ENCODE results near the gene FOXP3.

FOXP3 gene

DNA sequence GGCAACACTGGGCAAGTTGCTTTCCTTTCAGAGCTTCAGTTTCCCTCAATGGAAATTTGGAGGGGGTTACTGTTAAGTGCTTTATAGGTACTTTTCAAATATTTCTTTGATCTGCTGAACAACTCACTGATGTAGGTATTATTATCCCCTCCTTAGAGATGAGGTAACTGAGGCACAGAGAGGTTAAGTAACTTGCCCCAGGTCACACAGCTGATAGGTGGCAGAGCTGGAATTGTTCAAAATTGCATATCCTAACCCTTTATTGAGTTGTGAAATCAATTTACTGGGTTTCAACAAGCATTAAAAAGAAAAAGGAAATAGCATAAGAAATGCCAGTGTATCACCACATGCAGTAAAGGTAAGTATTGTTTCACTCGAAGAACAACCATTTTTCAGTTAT lies 11.7 kb upstream of the FOXP3 start:
- no peak for DNase-seq (ENCODE audit: low read depth in 2 of 2)

DNA sequence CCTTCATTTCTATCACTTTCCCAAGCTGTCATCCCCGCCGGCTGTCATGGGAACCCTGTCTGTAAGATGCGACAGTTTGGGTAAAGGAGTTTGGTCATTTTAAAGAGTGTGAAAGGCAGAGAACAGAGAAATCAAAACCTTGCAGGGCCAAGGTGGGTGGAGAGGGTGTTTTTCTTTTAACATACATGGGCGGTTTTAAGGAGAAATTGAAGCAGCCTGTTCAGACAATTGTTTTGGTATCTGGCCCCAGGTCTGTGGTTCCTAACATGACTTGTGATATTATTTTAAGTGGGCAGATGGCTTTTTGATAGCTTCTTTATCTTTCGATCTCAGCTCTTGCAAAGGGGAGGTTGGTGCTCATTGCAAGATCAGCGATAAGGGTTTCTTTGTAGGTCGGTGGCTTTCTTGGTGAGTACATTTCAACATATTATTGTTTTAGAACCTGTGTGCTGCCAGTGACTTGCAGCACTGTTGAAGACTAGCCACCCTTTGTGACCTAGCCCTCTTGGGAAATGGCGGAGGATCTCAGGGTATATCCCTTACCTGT lies 8.7 kb upstream of the FOXP3 start:
- DNase-seq (ENCODE audit: low read depth in 2 of 2): no peak

DNA sequence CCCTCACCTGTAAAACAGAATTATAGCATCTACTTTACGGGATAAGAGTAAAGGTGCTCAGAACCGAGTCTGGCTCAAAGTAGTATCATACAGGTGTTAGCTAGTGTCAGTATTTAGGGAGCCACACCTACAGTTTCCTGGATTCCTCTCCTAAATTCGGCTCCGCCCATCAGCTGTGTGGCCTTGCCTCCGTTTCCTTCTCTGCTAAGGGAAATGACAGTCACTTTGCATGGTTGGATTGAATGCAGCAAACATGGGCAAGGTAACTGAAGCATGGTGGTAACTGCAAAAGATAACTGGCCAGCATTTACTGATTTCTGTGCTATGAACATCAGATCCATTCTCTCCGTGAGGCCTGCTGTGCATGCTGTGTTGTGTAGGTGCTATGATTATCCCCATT lies 7.9 kb upstream of the FOXP3 start:
- no peak for DNase-seq (ENCODE audit: low read depth in 2 of 2)

DNA sequence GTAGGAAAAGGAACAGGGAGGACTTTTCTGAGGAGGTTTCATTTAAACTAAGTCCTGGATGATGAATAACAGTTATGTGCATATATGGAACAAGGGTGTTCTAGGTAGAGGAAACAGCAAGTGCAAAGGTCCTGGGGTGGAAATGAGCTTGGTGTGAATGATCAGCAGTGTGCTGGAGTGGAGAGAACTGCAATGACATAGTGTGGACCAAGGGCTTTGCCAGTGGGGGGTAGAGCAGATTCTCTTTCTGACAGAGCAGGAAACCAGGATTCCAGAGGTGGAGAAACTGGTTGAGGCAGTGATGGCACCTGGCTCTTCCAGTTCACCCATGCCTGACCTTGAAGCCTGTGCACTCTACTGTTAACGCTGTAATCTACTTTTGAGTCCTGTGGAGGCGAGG lies 6.8 kb upstream of the FOXP3 start:
- no peak for DNase-seq (ENCODE audit: low read depth in 2 of 2)

DNA sequence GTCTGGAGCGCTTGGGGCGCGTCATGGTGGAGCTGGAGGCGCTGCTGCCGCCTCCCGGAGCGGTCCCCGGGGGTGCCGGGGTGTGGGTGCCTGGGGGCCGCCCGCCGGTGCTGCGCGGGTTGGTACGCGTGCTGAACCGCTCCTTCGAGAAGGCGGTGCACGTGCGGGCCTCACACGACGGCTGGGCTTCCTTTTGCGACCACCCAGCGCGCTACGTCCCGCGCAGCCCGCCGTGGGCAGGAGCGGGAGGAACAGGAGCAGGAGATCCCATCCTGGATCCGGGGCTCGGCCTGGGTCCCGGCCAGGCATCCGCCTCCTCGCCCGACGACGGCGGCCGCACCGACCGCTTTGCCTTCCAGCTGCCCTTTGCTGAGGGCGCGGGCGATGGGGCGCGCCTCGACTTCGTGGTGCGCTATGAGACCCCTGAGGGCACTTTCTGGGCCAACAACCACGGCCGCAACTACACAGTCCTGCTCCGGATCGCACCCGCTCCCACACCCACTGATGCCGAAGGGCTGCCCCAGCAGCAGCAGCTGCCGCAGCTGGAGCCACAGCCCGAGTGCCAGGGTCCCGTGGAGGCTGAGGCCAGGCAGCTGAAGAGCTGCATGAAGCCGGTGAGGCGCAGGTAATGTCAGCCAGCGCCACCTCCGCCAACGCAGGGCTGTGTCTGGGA lies 5.9 kb upstream of the FOXP3 start:
- no peak for DNase-seq (ENCODE audit: low read depth in 2 of 2)

DNA sequence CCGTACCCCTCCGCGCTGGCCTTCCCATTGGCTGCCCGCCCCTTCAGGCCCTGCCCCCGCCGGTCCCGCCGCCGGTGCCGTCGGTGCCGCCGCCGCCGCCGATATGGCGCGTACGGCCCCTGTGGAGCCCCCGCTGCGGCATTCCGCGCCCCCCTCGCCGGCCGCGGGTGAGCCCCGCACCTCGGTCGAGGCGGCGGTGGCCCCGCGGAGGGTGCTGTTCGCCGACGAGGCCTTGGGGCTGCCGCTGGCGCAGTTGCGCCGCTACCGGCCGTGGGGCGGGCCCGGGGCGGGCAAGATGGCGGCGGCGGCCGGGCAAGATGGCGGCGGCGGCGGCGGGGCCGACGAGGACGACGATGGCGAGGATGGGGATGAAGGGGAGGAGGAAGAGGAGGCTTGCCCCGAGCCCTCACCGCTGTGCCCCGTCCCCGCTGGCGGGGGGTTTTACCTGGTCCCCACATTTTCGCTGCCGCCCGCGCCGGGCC lies 5.3 kb upstream of the FOXP3 start, which contains the start of gene PPP1R3F:
TSS of gene PPP1R3F (plus strand) at position 27 of the 482 bp plus-strand sequence. CDS start at position 104, 77 bp downstream.
- DNase-seq (ENCODE audit: low read depth in 2 of 2): no peak

DNA sequence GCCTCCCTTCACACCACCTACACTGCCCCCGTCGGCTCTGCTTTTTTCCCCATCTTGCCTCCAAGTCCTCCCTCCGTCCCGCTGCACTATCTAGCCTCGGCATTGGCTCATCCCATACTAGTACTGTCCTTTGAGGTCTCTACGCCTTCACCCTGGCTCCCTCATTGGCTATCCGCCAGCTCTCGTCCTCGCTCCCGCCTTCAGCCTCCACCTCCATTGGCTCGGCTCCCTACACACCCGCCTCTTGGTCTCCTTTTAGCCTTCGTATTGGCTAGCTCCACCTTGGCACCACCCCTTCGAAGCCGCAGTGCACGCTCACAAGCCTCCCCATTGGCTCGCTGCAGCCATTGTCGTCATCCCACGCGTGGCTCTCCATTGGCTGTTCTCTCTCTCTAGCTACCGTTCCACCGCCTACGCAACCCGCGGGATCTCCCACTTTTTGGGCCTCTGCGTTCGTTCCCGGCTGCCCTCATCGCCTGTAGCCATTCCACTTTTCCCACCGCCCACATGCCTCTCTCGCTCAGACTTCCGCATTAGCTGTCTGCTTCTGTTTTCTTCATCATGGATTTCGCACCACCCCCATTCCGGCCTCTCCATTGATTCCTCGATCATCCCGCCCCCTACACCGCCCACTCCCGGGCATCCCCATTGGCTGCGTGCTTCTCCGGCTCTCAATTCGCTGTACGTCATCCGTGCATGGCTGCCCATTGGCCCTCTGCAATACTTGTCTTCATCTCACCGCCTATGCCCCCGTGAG lies 4.7 kb upstream of the FOXP3 start:
- DNase-seq (ENCODE audit: low read depth in 2 of 2): peak; percentile 80 to 88

DNA sequence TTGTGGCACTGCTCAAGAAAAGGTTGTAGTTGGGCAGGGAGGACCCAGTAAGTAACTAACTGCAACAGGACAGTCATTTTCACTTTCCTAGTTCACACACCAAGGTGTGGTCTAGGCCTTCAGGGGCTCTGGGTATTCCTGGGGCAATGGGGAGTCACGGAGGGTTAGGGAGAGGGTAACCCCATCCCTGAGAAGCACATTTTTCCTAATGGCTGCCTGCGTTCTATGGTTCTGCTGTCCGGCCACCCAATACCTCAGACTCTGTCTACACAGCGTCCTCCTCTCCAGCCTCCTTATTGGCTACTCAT lies 4.1 kb upstream of the FOXP3 start:
- DNase-seq (ENCODE audit: low read depth in 2 of 2): no peak

DNA sequence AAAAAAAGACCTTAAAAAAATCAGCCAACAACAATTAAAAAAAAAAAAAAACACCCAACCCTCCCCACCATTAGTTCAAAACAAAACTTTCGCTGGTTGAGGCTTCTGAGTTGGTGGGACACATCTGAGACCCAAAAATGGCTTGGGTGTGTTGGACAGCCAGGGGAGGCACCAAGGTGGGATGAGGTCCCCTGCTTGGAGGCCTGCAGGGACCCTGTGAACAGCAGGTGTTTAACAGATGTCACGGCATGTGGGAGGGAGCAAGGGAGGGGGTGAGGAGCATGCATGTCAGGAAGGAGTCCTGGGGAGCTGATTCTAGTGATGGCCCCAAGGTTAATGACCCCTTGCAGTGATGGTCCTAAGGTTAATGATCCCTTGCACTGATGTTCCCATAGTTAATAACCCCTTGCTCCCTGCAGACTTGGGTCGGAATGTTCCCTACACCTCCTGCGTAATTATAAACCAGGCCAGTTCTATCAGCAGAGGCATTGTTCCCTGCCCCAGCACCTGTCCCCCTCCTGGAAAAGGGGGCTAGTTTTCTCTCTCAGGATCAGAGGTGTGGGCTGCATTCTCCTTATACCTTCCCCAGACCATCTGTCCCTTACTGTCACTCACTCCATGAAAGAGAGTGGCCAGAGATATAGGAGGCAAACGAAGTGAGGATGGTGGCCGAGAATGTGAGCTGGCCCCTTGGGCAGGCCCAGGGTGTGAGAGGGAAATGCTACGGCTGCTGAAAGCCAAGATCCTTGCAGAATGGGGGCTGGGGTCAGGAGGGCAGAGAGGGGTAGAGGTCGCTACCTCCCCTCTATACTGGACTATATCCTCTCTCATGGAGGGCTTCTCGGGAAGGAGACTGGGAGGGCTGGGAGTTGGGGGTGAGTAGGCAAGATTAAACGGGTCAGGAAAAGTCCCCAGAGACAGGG lies 2.3 kb upstream of the FOXP3 start:
- DNase-seq (ENCODE audit: low read depth in 2 of 2): no peak

DNA sequence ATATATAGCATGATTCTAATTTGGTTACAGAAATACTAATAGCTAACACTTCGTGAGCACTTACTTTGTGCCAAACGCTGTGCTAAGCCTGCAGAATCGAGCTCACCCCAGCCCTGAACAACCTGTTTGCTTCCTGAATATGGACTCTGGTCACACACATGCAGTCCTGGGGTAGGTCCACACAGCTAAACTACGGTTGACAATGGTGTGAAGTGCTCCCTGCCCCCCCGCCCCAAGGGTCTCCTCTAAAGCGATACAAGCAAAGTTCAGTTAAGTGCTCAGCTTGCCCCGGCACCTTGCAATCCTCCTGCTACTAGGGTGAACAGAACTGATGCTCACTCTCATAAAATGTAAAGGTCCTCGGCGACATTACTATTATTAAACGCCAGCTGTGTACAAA lies 879 bp downstream of the FOXP3 start:
- no peak for DNase-seq (ENCODE audit: low read depth in 2 of 2)

DNA sequence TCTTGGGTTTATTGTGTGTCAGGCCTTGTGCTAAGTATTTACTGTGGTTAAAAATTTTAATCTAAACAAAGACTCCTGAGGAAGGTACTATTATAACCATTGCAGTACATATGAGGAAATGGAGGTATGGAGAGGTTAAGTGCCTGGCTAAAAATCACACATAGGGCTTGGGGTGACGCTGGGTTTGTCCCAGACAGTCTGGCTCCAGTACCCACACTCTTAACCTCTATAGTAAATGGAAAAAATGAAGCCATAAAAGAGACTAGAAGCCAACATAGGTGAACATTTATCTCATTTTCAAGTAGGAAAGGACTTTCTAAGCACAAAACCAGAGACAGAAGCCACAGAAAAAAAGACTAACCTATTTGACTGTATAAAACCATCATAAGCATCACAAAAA lies 1.9 kb downstream of the FOXP3 start:
- no peak for DNase-seq (ENCODE audit: low read depth in 2 of 2)

DNA sequence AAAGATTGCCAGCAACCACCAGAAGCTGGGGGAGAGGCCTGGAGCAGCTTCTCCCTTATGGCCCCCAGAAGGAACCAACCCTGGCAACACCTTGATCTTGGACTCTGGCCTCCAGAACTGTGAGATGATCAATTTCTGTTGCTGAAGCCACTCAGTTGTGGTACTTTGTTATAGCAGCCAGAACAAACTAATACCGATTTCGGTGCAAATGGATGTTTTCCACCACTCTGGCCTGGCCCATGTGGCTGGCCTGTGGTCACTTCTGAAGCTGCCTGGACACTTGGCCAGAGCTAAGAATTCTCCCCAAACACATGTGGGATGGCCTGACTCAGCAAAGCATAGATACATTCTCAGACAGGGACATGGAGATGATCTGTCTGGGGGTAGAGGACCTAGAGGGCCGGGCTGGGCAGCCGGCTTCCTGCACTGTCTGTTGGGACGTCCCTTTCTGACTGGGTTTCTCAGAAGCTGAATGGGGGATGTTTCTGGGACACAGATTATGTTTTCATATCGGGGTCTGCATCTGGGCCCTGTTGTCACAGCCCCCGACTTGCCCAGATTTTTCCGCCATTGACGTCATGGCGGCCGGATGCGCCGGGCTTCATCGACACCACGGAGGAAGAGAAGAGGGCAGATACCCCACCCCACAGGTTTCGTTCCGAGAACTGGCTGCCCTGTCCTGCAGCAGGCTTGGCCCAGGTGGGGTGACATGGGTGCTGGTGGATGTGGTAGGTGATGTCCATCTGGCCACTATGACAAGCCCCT lies 4.1 kb downstream of the FOXP3 start:
- no peak for DNase-seq (ENCODE audit: low read depth in 2 of 2)

DNA sequence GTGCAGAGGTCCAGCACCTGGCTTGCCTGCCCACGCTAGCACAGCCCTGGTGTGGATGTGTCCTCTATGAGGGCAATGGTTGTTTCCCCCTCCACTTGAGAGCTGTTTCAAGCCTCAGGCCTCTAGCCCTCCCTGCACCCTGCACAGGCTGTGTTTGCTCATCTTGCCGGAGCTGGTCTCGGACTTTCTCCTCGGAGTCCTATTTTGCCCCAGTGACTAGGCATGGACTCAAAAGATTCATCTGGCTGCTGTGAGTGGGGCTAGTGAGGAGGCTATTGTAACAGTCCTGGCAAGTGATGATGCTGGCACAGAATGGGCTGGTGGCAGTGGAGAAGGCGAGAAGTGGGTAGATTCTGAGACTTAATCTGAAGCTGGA lies 5.8 kb downstream of the FOXP3 start:
- no peak for DNase-seq (ENCODE audit: low read depth in 2 of 2)

DNA sequence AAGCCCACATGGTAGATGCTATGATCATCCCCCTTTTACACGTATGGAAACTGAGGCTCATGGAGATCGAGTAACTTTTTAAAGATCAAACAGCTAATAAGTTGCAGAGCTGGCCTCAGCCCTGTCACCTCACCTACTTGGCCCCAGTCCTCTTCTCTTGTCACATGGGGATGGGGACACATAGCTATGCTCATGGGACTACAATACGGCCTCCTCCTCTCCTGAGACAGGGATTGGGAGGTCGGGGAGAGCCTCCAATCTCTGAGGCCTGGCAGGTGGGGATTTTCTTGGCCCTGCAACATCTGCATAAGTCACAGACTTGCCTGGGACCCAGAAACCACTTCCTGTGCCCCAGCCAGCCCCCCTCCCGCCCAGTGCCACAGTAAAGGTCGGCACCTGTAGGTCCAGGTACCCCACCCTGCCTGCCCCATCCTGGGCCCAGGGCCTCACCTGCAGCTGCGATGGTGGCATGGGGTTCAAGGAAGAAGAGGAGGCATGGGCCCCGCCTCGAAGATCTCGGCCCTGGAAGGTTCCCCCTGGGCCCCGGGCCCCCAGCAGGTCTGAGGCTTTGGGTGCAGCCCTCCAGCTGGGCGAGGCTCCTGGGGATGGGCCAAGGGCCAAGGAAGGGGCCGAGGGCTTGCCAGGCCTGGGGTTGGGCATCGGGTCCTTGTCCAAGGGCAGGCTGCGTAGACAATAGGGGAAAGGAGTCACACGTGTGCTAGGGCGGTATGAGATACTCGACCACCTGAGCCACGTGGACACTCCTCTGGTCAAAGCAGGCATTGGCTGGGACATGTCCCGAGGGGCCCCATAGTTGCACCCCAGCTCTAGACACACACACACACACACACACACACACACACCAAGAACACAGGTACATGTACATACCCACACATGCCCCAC lies 6.4 kb downstream of the FOXP3 start:
- DNase-seq (ENCODE audit: low read depth in 2 of 2): no peak

DNA sequence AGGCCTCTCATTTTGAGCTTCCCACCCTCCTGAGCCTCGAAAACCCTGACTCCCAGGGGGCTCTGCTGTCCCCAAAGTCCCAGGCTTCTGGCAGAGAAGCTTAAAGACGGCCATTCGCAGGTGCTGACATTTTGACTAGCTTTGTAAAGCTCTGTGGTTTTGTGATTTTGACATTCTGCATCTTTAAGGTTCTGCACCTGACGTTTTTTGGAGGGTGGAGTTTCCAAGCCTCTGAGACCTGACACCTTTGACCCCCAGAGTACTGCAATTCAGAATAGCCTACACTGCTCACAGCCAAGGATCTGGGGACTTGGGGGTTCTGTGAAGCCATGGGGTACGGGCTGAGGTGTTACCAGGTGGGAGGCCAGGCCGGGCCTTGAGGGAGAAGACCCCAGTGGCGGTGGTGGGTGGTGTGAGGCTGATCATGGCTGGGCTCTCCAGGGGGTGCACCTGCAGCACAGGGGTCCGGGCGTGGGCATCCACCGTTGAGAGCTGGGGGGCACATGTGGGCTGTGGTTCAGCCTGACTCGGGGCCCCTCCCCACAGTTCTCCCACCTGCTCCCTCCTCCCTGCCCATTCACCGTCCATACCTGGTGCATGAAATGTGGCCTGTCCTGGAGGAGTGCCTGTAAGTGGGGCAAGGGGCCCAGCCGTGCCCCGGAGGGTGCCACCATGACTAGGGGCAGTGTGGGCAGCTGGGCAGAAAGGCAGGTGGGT lies 7.3 kb downstream of the FOXP3 start:
- DNase-seq (ENCODE audit: low read depth in 2 of 2): no peak

DNA sequence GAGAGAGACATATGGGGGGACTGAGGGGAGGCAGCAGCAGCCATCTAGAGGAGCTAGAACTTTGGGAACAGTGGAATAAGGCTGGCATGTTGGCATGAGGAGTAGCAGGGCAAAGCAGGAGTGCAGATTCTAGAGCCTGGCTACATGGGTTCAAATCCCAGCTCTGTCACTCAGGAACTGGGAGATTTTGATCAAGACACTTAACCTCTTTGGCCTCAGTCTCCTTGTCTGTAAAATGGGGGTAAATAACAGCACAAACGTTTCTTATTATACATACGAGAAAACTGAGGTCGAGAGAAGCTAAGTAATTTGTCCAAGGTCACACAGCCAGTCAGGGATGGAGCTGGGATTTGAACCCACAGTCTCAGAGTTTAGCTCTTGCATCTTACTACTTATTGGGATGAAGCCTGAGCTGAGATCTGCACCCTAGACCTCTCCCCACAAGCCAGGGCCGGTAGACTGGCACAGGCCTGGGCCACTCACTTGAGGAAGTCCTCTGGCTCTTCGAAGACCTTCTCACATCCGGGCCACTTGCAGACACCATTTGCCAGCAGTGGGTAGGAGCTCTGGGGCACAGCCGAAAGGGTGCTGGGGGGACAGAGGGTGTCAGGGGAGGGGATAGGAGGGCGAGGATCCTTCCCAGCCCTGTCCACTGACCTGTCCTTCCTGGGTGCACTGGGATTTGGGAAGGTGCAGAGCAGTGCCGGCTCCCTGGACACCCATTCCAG lies 8.1 kb downstream of the FOXP3 start:
- DNase-seq (ENCODE audit: low read depth in 2 of 2): no peak

DNA sequence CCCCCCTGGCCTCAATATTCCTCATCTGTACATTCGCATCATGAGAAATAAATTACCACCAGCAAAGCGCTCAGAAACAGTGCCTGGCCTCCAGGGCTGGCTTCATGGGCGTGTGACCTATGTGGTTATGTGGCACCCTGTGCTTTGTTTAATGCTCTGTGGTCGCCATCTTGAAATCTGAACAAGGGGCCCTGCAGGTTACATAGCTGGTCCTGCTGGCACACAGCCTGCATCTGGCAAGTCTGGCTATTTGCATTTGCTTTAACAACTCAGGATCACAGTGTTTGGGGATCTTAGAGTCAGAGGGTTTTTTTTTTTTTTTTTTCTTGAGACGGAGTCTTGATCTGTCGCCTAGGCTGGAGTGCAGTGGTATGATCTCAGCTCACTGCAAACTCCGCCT lies 9.9 kb downstream of the FOXP3 start:
- no peak for DNase-seq (ENCODE audit: low read depth in 2 of 2)

DNA sequence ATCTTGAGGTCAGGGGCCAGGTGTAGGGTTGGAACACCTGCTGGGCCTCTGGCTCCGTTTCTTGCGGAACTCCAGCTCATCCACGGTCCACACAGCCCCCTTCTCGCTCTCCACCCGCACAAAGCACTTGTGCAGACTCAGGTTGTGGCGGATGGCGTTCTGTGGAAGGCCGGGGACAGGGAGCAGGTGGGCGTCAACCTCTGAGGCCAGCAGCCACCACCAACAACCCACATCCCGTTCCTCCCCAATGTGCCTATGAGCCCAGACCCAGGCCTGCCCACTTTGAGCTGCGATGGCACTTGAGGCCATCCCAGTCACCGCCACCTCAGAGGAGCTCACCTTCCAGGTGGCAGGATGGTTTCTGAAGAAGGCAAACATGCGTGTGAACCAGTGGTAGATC lies 13.2 kb downstream of the FOXP3 start:
- DNase-seq (ENCODE audit: low read depth in 2 of 2): no peak

DNA sequence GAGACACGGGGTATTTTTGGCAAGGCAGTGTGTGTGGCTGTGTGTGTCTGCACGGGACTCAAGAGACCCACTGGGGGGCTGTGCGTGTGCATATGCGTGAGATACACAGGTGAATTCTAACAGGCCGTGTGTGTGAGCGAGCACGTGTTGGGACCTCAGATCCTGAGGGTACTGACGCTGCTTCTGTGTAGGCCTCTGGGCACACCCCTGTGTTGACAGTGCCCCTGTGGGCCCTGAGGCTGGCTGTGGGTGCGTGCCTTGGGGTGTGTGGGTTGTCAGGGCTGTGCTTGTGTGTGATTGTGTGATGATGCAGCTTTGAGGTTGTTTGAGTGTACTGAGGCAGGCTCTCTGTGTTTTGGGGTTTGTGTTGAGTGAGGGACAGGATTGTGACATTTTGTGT lies 13.9 kb downstream of the FOXP3 start:
- no peak for DNase-seq (ENCODE audit: low read depth in 2 of 2)

Measured in stimulated activated CD8-positive, alpha-beta memory T cell treated with anti-CD3 and anti-CD28 coated beads, Interleukin-2, amount 100 ng/mL, for 1 hour (primary cell).